ENCODE measurements around the gene ADGRG3. TPM values are rescaled to one million over a fixed set of nuclear protein-coding genes. Genes with fewer than 3 reads are reported as not detected.
"Not testable (repeated sequence)": the region's sequence is repeated elsewhere in the genome, so short reads cannot be mapped to it uniquely, and the experiment has no call there.

ADGRG3 gene
- polyA plus RNA-seq, 4 donors = 0.45 to 8.6 (median 1.1) TPM

DNA sequence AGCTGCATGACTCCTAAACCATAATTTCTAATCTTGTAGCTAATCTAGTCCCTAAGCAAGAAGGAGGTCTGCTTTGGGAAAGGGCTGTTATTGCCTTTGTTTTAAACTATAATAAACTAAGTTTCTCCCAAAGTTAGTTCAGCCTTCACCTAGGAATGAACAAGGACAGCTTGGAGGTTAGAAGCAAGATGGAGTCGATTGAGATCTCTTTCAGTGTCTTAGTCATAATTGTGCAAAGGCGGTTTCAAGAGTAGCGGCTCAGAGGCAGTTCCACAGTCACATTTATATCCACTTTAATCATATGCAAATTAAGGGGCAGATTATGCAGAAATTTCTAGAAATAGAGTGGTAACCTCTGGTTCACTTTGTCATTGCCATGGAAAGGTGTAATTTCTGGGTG lies 43.9 kb downstream of the ADGRG3 start:
- Histone ChIP-seq H3K4me1 (ENCODE audit: control insufficient read depth in 3 of 3, insufficient read depth in 2 of 3, low read depth in 1 of 3, low read length in 2 of 3) (no peaks in the 10 kb centered on the region), H3K9me3 (ENCODE audit: control insufficient read depth in 2 of 2, insufficient read depth in 1 of 2, low read depth in 1 of 2, low read length in 1 of 2) (no peaks in the 10 kb centered on the region), H3K27ac (ENCODE audit: low read depth in 1 of 3, low read length in 2 of 3) (no peak overlapping the region), H3K27me3 (ENCODE audit: control insufficient read depth in 3 of 3, insufficient read depth in 3 of 3, low read length in 3 of 3) (no peaks in the 10 kb centered on the region), H3K36me3 (ENCODE audit: control insufficient read depth in 3 of 3, insufficient read depth in 2 of 3, low read depth in 1 of 3, low read length in 3 of 3) (no peaks in the 10 kb centered on the region), H3K4me3 (ENCODE audit: low read depth in 1 of 3, low read length in 3 of 3) (no peak overlapping the region)
- 87 to 92% (median 91%) methylated on average over 3 of the region's 3 CpGs for WGBS, 3 donors
- FAIRE-seq (no peak), DNase-seq (no peak)

DNA sequence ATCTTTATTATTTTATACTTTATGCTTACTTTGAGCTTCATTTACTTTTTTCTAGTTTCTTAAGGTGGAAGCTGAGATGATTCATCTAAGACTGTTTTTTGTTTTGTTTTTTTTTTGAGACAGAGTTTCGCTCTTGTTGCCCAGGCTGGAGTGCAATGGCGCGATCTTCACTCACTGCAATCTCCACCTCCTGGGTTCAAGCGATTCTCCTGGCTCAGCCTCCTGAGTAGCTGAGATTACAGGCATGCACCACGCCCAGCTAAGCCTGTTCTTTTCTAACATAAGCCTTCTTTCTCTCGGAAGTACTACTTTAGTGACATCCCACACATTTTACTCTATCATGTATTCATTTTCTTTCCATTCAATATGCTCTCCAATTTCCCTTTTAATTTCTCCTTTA lies 44.5 kb downstream of the ADGRG3 start:
- H3K36me3 ChIP-seq (ENCODE audit: control insufficient read depth in 3 of 3, insufficient read depth in 2 of 3, low read depth in 1 of 3, low read length in 3 of 3); DNase-seq: not testable (repeated sequence)
- 51 to 67% (median 57%) methylated on average over 6 of the region's 6 CpGs for WGBS, 3 donors

DNA sequence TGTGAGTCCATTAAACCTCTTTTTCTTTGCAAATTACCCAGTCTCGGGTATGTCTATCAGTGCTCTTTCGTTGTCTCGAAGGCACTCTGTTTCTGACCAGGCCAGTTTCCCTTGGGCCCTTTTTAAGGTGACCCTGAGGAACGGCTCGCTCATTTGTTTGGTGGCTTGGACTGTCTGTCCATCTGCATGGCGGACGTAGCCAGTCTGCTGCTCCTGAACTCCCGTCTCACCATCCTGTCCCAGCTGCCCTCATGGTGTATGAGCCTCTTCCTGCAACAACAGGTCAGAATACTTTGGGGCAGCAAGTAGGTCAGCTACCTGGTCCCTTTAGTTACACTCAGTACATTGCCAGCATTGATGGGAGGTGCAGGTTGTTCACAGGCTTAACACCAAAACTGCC lies 45.5 kb downstream of the ADGRG3 start:
- no peaks in the 10 kb centered on the region for H3K4me1 ChIP-seq (ENCODE audit: control insufficient read depth in 3 of 3, insufficient read depth in 2 of 3, low read depth in 1 of 3, low read length in 2 of 3)
- no peak overlapping the region for H3K4me3 ChIP-seq (ENCODE audit: low read depth in 1 of 3, low read length in 3 of 3)
- H3K36me3 ChIP-seq (ENCODE audit: control insufficient read depth in 3 of 3, insufficient read depth in 2 of 3, low read depth in 1 of 3, low read length in 3 of 3) = no peaks in the 10 kb centered on the region
- no peak for FAIRE-seq
- DNase-seq = no peak
- H3K27me3 ChIP-seq (ENCODE audit: control insufficient read depth in 3 of 3, insufficient read depth in 3 of 3, low read length in 3 of 3) = no peaks in the 10 kb centered on the region
- no peak overlapping the region for H3K27ac ChIP-seq (ENCODE audit: low read depth in 1 of 3, low read length in 2 of 3)
- WGBS, 3 donors = 86 to 94% (median 94%) methylated on average over 8 of the region's 8 CpGs
- no peaks in the 10 kb centered on the region for H3K9me3 ChIP-seq (ENCODE audit: control insufficient read depth in 2 of 2, insufficient read depth in 1 of 2, low read depth in 1 of 2, low read length in 1 of 2)

More for the DNA sequence above, 44.5 kb downstream of the ADGRG3 start:
- FAIRE-seq; H3K27ac ChIP-seq (ENCODE audit: low read depth in 1 of 3, low read length in 2 of 3); H3K4me1 ChIP-seq (ENCODE audit: control insufficient read depth in 3 of 3, insufficient read depth in 2 of 3, low read depth in 1 of 3, low read length in 2 of 3); H3K4me3 ChIP-seq (ENCODE audit: low read depth in 1 of 3, low read length in 3 of 3); H3K9me3 ChIP-seq (ENCODE audit: control insufficient read depth in 2 of 2, insufficient read depth in 1 of 2, low read depth in 1 of 2, low read length in 1 of 2); H3K27me3 ChIP-seq (ENCODE audit: control insufficient read depth in 3 of 3, insufficient read depth in 3 of 3, low read length in 3 of 3): not testable (repeated sequence)

DNA sequence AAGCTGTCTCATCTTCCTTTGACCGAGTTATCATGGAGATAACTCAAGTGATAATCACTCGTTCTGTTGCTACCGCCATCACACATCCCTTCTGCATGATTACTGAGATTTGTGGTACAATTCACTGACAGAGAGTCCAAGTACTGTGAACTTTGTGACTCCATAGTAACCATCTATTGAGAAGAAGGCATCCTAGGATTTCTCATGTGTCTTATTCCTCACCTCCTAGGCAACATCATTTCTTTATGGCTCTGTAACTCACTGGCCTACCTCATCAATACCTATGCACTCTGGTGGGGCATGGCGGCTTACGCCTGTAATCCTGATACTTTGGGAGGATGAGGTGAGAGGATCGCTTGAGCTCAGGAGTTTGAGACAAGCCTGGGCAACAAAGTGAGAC lies 45.9 kb downstream of the ADGRG3 start:
- no peak overlapping the region for H3K4me3 ChIP-seq (ENCODE audit: low read depth in 1 of 3, low read length in 3 of 3)
- no peak overlapping the region for H3K27ac ChIP-seq (ENCODE audit: low read depth in 1 of 3, low read length in 2 of 3)
- no peaks in the 10 kb centered on the region for H3K9me3 ChIP-seq (ENCODE audit: control insufficient read depth in 2 of 2, insufficient read depth in 1 of 2, low read depth in 1 of 2, low read length in 1 of 2)
- FAIRE-seq (no peak), DNase-seq (no peak)
- 74 to 87% (median 81%) methylated on average over 6 of the region's 6 CpGs for WGBS, 3 donors
- H3K27me3 ChIP-seq (ENCODE audit: control insufficient read depth in 3 of 3, insufficient read depth in 3 of 3, low read length in 3 of 3) = no peaks in the 10 kb centered on the region
- no peaks in the 10 kb centered on the region for H3K36me3 ChIP-seq (ENCODE audit: control insufficient read depth in 3 of 3, insufficient read depth in 2 of 3, low read depth in 1 of 3, low read length in 3 of 3)
- H3K4me1 ChIP-seq (ENCODE audit: control insufficient read depth in 3 of 3, insufficient read depth in 2 of 3, low read depth in 1 of 3, low read length in 2 of 3) = no peaks in the 10 kb centered on the region

DNA sequence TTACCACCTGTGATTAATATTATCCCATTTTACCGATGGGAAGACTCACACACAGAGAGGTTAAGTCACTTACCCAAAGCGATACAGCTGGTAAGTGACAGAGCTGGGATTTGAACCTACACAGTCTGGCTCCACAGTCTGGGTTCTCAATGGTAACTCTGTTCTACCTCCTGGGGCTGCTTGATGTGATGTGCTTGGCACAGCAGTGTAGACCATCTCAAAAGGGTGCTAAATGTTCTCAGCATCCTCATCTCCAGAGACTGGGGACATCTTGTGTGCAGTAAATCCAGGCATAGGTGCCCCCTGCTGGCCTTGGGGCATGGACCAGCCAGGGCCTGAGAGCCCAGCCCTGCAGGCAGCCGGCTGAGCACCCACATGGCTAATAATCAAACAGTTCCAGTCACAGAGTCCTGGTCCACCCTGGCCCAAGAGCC lies 52.1 kb downstream of the ADGRG3 start:
- DNase-seq = peak; percentile 55 to 76
- FAIRE-seq = no peak

DNA sequence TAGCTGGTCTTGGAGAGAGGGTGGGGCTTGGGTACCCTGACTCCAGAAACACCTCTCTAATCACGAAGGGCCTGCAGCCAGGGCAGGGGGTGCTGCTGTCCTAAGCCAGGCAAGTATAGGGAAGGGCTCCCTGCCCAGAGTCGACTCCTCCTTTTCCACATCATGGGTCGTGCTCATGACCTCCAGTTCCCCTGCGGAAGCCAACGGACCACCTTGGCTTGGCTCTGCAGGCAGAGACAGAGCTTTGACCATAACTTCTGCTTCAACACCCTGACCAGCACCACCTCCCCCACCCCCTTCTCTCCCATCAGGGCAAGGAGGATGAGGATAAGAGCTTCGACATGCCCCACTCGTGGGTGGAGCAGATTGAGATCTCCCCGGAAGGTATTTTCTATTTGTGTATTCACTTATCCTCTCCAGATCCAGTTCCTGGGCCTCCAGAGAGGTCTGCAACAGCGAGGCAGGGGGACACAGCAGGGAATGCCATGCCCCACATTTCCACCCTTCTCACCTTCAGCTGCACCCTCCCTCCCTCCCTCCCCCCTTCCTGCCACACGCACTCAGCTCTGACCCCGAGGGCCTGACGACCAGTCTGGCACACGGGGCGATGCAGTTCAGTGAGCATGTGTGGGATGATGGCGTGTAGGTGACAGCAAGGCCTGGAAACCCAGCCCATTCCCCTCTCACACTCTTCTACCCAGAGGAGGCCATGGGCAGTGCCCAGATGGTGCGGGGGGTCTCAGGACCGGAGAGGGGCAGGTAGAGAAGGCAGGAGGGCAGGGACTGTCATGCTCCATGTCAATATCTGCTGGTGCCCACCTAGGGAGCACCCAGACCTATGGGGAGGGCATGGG lies 53.5 kb downstream of the ADGRG3 start:
- 73 to 82% (median 77%) methylated on average over 17 of the region's 17 CpGs for WGBS, 3 donors
- H3K9me3 ChIP-seq (ENCODE audit: control insufficient read depth in 2 of 2, insufficient read depth in 1 of 2, low read depth in 1 of 2, low read length in 1 of 2) = no peaks in the 10 kb centered on the region
- H3K4me1 ChIP-seq (ENCODE audit: control insufficient read depth in 3 of 3, insufficient read depth in 2 of 3, low read depth in 1 of 3, low read length in 2 of 3) = no peaks in the 10 kb centered on the region
- H3K27ac ChIP-seq (ENCODE audit: low read depth in 1 of 3, low read length in 2 of 3) = no peak overlapping the region
- no peak overlapping the region for H3K4me3 ChIP-seq (ENCODE audit: low read depth in 1 of 3, low read length in 3 of 3)
- H3K27me3 ChIP-seq (ENCODE audit: control insufficient read depth in 3 of 3, insufficient read depth in 3 of 3, low read length in 3 of 3) = no peaks in the 10 kb centered on the region
- no peak for FAIRE-seq
- H3K36me3 ChIP-seq (ENCODE audit: control insufficient read depth in 3 of 3, insufficient read depth in 2 of 3, low read depth in 1 of 3, low read length in 3 of 3) = no peaks in the 10 kb centered on the region
- DNase-seq = no peak

More for the DNA sequence above, 52.1 kb downstream of the ADGRG3 start:
- Histone ChIP-seq H3K4me1 (ENCODE audit: control insufficient read depth in 3 of 3, insufficient read depth in 2 of 3, low read depth in 1 of 3, low read length in 2 of 3) (no peaks in the 10 kb centered on the region), H3K27me3 (ENCODE audit: control insufficient read depth in 3 of 3, insufficient read depth in 3 of 3, low read length in 3 of 3) (no peaks in the 10 kb centered on the region), H3K4me3 (ENCODE audit: low read depth in 1 of 3, low read length in 3 of 3) (no peak overlapping the region), H3K36me3 (ENCODE audit: control insufficient read depth in 3 of 3, insufficient read depth in 2 of 3, low read depth in 1 of 3, low read length in 3 of 3) (no peaks in the 10 kb centered on the region), H3K27ac (ENCODE audit: low read depth in 1 of 3, low read length in 2 of 3) (no peak overlapping the region), H3K9me3 (ENCODE audit: control insufficient read depth in 2 of 2, insufficient read depth in 1 of 2, low read depth in 1 of 2, low read length in 1 of 2) (no peaks in the 10 kb centered on the region)
- 59 to 70% (median 62%) methylated on average over 3 of the region's 3 CpGs for WGBS, 3 donors

DNA sequence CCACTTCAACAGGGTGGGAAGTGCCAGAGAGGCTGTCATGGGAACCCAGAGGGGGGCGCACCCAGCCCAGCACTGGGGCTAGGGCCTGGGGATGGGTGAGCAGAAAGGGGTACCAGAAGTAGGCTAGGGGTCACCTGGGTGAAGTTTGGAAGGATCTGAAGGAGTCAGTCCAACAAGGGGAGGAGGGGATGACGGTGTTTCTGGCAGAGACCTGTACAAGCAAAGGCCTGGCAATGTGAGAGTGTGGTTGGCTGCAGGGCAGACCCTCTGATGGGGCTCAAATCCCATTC lies 54.0 kb downstream of the ADGRG3 start:
- no peak overlapping the region for H3K4me3 ChIP-seq (ENCODE audit: low read depth in 1 of 3, low read length in 3 of 3)

DNA sequence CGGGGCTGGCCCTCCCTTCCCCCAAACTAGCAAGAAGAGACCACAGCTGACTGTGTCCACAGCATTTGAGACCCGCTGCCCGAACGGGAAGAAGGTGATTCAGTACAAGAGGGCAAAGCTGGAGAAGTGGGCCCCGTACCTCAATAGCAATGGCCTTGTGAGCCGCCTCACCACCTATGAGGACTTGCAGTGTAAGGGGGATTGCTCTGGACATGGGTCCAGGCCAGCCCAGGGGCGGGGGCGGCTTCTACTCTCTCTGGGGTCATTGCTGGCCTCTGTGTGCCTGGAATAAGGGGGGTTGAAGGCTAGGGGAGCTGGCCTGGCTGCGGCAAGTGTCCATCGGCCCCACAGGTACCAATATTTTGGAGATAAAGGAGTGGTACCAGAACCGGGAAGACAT lies 54.5 kb downstream of the ADGRG3 start:
- no peak overlapping the region for H3K4me3 ChIP-seq (ENCODE audit: low read depth in 1 of 3, low read length in 3 of 3)
- H3K27me3 ChIP-seq (ENCODE audit: control insufficient read depth in 3 of 3, insufficient read depth in 3 of 3, low read length in 3 of 3) = no peaks in the 10 kb centered on the region
- no peak overlapping the region for H3K27ac ChIP-seq (ENCODE audit: low read depth in 1 of 3, low read length in 2 of 3)
- DNase-seq (no peak), FAIRE-seq (no peak)
- no peaks in the 10 kb centered on the region for H3K9me3 ChIP-seq (ENCODE audit: control insufficient read depth in 2 of 2, insufficient read depth in 1 of 2, low read depth in 1 of 2, low read length in 1 of 2)
- no peaks in the 10 kb centered on the region for H3K4me1 ChIP-seq (ENCODE audit: control insufficient read depth in 3 of 3, insufficient read depth in 2 of 3, low read depth in 1 of 3, low read length in 2 of 3)
- no peaks in the 10 kb centered on the region for H3K36me3 ChIP-seq (ENCODE audit: control insufficient read depth in 3 of 3, insufficient read depth in 2 of 3, low read depth in 1 of 3, low read length in 3 of 3)
- 72 to 83% (median 80%) methylated on average over 11 of the region's 11 CpGs for WGBS, 3 donors

More for the DNA sequence above, 54.0 kb downstream of the ADGRG3 start:
- H3K27ac ChIP-seq (ENCODE audit: low read depth in 1 of 3, low read length in 2 of 3) = no peak overlapping the region
- H3K4me1 ChIP-seq (ENCODE audit: control insufficient read depth in 3 of 3, insufficient read depth in 2 of 3, low read depth in 1 of 3, low read length in 2 of 3) = no peaks in the 10 kb centered on the region
- no peaks in the 10 kb centered on the region for H3K9me3 ChIP-seq (ENCODE audit: control insufficient read depth in 2 of 2, insufficient read depth in 1 of 2, low read depth in 1 of 2, low read length in 1 of 2)
- WGBS, 3 donors = 89 to 96% (median 89%) methylated on average over 2 of the region's 2 CpGs
- H3K27me3 ChIP-seq (ENCODE audit: control insufficient read depth in 3 of 3, insufficient read depth in 3 of 3, low read length in 3 of 3) = no peaks in the 10 kb centered on the region
- no peaks in the 10 kb centered on the region for H3K36me3 ChIP-seq (ENCODE audit: control insufficient read depth in 3 of 3, insufficient read depth in 2 of 3, low read depth in 1 of 3, low read length in 3 of 3)
- DNase-seq (no peak), FAIRE-seq (no peak)

DNA sequence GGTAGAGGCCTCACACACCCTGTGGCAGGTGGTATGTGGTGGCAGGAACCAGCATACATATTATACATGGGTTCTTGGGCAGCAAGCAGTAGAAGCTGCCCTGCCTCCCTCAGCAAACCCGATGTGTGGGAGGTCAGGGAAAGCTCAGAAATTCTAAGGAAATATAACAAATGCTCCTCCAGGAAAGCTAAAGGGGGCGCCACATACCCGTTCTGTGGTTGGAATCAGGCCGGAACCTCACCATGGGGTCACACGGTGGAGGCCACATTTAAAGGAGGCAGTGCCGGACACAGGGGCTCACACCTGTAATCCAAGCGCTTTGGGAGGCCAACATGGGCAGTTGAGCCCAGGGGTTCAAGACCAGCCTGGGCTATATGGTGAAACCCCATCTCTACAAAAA lies 55.1 kb downstream of the ADGRG3 start:
- no peak overlapping the region for H3K27ac ChIP-seq (ENCODE audit: low read depth in 1 of 3, low read length in 2 of 3)
- H3K4me3 ChIP-seq (ENCODE audit: low read depth in 1 of 3, low read length in 3 of 3) = no peak overlapping the region
- 68 to 79% (median 72%) methylated on average over 7 of the region's 7 CpGs for WGBS, 3 donors
- no peaks in the 10 kb centered on the region for H3K27me3 ChIP-seq (ENCODE audit: control insufficient read depth in 3 of 3, insufficient read depth in 3 of 3, low read length in 3 of 3)
- DNase-seq (peak in 1 of 2 donors; percentile 29), FAIRE-seq (no peak)
- H3K36me3 ChIP-seq (ENCODE audit: control insufficient read depth in 3 of 3, insufficient read depth in 2 of 3, low read depth in 1 of 3, low read length in 3 of 3) = no peaks in the 10 kb centered on the region
- H3K9me3 ChIP-seq (ENCODE audit: control insufficient read depth in 2 of 2, insufficient read depth in 1 of 2, low read depth in 1 of 2, low read length in 1 of 2) = no peaks in the 10 kb centered on the region
- H3K4me1 ChIP-seq (ENCODE audit: control insufficient read depth in 3 of 3, insufficient read depth in 2 of 3, low read depth in 1 of 3, low read length in 2 of 3) = no peaks in the 10 kb centered on the region

All from small intestine (tissue), 7 donors.